Activated naive CD4-positive, alpha-beta T cell treated with anti-CD3 and anti-CD28 coated beads, Interleukin-2, amount 50 U/mL, for 24 hours (primary cell): ENCODE data around the gene ID1.

ENCODE experiments used
- H3K27ac Mint-ChIP-seq: one replicate; pipeline ENCODE4 v1.8.0; 2021; ENCODE audit warnings: mild to moderate bottlenecking, mixed read lengths
- H3K27me3 Mint-ChIP-seq: one replicate; pipeline ENCODE4 v1.8.0; 2021; ENCODE audit warnings: mixed read lengths
- H3K36me3 Mint-ChIP-seq: one replicate; pipeline ENCODE4 v1.8.0; 2021; ENCODE audit warnings: mixed read lengths
- H3K4me1 Mint-ChIP-seq: one replicate; pipeline ENCODE4 v1.8.0; 2021; ENCODE audit warnings: mixed read lengths
- H3K4me3 Mint-ChIP-seq: one replicate; pipeline ENCODE4 v1.8.0; 2021; ENCODE audit warnings: mild to moderate bottlenecking, mixed read lengths
- H3K9me3 Mint-ChIP-seq: one replicate; pipeline ENCODE4 v1.8.0; 2021; ENCODE audit warnings: mixed read lengths

ID1 gene, protein sequence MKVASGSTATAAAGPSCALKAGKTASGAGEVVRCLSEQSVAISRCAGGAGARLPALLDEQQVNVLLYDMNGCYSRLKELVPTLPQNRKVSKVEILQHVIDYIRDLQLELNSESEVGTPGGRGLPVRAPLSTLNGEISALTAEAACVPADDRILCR

DNA sequence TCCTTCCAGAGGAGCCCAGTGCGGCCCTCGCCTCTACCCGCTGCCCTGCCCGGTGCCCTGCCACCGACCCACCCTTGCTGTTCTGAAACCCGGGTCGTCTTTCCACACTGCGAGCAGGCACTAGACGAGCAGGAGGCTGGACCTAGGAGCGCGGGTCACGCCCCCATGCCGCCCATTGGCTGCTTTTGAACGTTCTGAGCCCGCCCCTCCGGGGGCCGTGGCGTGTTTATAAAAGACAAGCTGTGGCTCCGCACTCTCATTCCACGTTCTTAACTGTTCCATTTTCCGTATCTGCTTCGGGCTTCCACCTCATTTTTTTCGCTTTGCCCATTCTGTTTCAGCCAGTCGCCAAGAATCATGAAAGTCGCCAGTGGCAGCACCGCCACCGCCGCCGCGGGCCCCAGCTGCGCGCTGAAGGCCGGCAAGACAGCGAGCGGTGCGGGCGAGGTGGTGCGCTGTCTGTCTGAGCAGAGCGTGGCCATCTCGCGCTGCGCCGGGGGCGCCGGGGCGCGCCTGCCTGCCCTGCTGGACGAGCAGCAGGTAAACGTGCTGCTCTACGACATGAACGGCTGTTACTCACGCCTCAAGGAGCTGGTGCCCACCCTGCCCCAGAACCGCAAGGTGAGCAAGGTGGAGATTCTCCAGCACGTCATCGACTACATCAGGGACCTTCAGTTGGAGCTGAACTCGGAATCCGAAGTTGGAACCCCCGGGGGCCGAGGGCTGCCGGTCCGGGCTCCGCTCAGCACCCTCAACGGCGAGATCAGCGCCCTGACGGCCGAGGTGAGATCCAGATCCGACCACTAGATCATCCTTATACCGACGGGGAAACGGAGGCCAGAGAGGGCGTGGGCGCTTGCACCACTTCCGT is at the start of gene ID1:
TSS of gene ID1 (plus strand) at position 259 of the 871 bp plus-strand sequence. CDS start at position 358, 99 bp downstream.
- H3K36me3 Mint-ChIP-seq, result no peaks in the 10 kb centered on the region
- H3K4me3 Mint-ChIP-seq, result peak within 1 kb of the TSS; percentile 93
- H3K4me1 Mint-ChIP-seq, result peaks cover 24% of the 10 kb centered on the region
- H3K27ac Mint-ChIP-seq, result peak within 1 kb of the TSS; percentile 30
- H3K9me3 Mint-ChIP-seq, result no peaks in the 10 kb centered on the region
- peaks cover 20% of the 10 kb centered on the region for H3K27me3 Mint-ChIP-seq

DNA sequence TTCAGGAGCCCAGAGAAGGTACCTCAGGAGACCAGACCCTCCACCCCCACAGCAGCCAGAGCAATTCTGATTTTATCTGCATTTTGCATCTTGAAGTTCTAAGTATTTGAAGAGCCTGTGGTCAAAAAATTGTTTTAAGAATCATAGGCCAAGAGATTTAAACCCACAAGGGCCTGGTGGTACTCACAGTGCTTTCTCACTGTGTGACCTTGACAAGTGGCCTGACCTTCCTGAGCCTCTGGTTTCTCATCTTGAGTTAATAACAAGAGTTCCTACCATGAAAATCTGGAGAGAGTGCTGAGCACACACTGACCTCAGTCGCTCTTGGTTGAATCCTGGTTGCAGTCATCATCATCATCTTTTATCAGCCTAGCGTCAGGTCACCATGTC is 45.4 kb upstream of the ID1 start:
- Mint-ChIP-seq H3K4me3 (no peak overlapping the region), H3K27me3 (no peaks in the 10 kb centered on the region), H3K9me3 (no peaks in the 10 kb centered on the region), H3K4me1 (peaks cover 13% of the 10 kb centered on the region), H3K36me3 (peaks cover 11% of the 10 kb centered on the region), H3K27ac (peak overlapping the region; percentile 77)

DNA sequence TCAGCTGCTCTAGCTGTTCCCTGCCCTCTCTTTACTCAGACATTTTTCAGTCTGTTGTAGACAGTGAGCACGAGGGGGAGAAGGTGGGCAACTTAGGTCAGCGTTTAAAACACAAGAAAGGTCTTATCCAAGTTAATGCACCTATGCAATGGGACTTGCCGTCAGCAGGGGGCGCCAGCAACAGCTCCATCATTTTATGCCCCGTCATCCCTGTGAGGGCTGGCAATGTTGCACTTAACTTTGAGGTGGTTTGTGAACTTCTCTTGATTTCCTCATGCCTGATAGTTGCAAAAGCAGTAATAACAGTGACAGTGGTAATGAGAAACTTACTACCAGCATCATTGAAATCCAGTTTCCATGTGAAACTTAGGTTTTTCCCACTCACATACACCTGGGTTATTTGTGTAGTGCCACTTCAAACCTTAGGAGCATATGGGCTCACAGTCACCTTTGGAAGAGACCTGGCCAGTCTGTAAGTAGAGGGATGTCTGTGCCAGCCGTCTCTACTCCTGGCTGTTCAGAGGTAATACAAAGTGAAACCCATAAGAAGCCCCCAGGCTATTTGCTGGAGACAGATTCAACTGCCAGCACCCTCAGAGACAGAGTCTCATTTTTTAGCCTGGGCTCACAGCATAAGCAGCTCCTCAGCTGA is 44.9 kb upstream of the ID1 start:
- H3K4me1 Mint-ChIP-seq, result peaks cover 13% of the 10 kb centered on the region
- H3K4me3 Mint-ChIP-seq, result no peak overlapping the region

DNA sequence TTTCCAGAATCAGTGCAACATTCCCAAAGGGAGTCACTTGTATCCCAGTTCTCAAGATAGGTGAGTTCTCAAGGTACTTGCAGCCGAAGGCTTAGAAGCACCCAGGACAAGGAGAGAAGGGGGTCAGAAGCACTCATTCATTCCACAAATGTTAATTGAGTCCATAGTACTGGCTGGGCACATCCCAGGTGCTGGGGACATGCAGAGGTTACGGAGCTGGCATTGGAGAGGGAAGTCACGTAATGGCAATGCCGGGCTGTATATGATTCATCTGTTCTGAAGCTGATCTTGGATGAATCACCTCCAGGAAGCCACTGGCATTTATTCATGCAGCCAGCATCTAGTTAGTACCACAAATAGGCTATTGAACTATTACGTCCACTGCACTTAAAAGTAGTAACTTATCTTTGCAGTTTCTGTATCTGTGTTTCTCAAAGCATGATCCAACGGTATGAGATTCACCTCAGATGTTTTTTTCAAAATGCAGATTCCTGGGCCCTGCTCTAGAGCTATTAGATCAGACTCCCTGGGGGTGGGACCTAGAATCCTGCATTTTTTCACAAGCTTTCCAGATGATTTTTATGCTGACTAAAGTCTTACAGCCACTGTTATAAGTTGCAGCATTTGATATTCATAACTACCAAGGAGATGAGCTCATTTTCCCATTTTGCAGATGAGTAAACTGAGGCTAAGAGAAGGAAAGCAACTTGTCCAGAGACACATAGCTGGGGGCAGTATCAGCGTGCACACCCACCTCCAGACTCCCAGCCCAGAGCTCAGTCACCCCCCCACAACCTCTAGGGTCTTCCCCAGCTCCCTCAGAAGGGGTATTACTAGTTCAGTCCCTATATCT is 44.1 kb upstream of the ID1 start:
- Mint-ChIP-seq H3K9me3 (no peaks in the 10 kb centered on the region), H3K4me1 (peaks cover 13% of the 10 kb centered on the region), H3K27me3 (no peaks in the 10 kb centered on the region), H3K4me3 (no peak overlapping the region), H3K27ac (peak overlapping the region; percentile 76), H3K36me3 (peaks cover 11% of the 10 kb centered on the region)

More for the DNA sequence above, 44.9 kb upstream of the ID1 start:
- peaks cover 11% of the 10 kb centered on the region for H3K36me3 Mint-ChIP-seq
- H3K9me3 Mint-ChIP-seq, result no peaks in the 10 kb centered on the region
- H3K27ac Mint-ChIP-seq, result peak overlapping the region; percentile 77
- no peaks in the 10 kb centered on the region for H3K27me3 Mint-ChIP-seq

DNA sequence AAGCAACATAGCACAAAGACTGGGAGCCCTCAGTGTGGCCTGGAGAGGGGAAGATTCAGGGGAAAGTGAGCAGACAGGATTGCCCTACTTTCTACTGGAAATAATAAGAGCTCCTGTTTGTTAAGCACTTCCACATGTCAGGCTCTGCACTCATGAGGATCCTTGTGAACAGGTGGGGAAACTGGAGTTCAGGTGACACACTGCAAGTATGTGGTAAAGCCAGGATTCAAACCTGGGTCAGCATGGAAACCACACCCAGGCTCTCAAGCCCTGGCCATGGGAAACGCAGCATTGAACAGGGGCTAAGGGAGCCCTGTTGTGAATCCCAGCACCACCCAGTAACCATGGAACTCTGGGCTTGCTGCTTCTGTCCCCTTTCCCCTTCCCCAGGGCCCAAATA is 42.8 kb upstream of the ID1 start:
- no peaks in the 10 kb centered on the region for H3K27me3 Mint-ChIP-seq
- H3K36me3 Mint-ChIP-seq, result peaks cover 8% of the 10 kb centered on the region
- peaks cover 20% of the 10 kb centered on the region for H3K4me1 Mint-ChIP-seq
- H3K27ac Mint-ChIP-seq, result no peak overlapping the region
- no peaks in the 10 kb centered on the region for H3K9me3 Mint-ChIP-seq
- H3K4me3 Mint-ChIP-seq, result no peak overlapping the region

DNA sequence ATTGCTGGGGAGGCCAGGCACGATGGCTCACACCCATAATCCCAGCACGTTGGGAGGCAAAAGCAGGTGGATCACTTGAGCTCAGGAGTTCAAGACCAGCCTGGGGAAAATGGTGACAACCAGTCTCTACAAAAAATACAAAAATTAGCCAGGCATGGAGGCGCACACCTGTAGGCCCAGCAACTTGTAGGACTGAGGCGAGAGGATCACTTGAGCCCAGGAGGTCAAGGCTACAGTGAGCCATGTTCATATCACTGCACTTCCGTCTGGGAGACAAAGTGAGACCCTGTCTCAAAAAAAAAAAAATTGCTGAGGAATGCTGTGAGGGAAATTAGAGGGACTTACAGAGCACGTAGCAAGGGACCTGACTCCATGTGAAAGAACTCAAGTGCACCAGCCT is 40.8 kb upstream of the ID1 start:
- Mint-ChIP-seq H3K36me3 (peaks cover 8% of the 10 kb centered on the region), H3K27me3 (no peaks in the 10 kb centered on the region), H3K4me1 (peaks cover 20% of the 10 kb centered on the region), H3K9me3 (no peaks in the 10 kb centered on the region), H3K4me3 (no peak overlapping the region), H3K27ac (no peak overlapping the region)

DNA sequence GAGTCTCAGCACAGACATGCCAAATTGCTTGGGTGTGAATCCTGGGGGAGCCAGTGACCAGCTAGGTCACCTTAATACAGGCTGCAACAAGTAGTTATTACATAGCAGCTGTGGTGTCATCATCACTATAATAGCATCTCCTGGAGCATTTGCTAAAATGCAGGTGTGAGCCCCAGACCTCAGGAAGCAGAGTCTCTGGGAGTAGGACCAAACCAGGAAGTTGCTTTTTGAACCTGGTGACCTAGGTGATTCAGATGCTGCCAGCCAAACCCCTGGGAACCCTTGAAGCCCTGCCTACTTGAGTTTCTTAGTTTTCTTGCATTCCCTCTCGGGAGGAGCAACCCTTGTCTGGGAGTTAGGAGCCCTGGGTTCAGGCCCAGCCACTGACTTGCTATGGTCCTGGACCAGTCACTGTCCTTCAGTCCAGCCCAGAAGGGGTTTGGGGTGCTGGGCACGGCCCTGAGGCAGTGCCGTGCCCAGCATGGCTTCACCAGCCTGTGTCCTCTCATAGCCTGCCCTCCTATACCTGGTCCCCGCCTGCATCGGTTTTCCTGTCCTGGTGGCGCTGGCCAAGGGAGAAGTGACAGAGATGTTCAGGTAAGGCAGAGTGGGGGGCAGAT is 39.3 kb upstream of the ID1 start:
- H3K4me3 Mint-ChIP-seq, result no peak overlapping the region
- no peaks in the 10 kb centered on the region for H3K9me3 Mint-ChIP-seq
- H3K27me3 Mint-ChIP-seq, result no peaks in the 10 kb centered on the region
- H3K27ac Mint-ChIP-seq, result no peak overlapping the region
- peaks cover 8% of the 10 kb centered on the region for H3K36me3 Mint-ChIP-seq
- H3K4me1 Mint-ChIP-seq, result peaks cover 15% of the 10 kb centered on the region

DNA sequence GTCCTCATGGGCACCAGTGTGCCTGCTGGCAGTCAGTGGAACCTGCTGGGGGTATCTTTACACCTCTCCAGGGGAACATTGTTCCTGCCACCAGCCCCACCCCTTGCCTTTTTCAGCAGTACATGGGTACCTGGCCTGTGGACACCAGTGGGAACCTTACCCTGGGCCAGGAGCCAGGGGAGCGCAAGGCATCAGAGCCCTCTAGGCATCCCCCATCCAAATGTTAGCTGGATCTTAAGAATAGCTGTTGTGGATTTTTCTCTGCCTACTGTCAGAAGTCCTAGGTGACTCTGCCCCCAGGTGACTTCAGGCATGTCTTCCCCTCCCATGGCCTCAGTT is 38.8 kb upstream of the ID1 start:
- no peak overlapping the region for H3K4me3 Mint-ChIP-seq
- H3K36me3 Mint-ChIP-seq, result peaks cover 5% of the 10 kb centered on the region
- no peaks in the 10 kb centered on the region for H3K9me3 Mint-ChIP-seq
- no peaks in the 10 kb centered on the region for H3K27me3 Mint-ChIP-seq
- peak overlapping the region; percentile 83 for H3K27ac Mint-ChIP-seq
- peaks cover 14% of the 10 kb centered on the region for H3K4me1 Mint-ChIP-seq

DNA sequence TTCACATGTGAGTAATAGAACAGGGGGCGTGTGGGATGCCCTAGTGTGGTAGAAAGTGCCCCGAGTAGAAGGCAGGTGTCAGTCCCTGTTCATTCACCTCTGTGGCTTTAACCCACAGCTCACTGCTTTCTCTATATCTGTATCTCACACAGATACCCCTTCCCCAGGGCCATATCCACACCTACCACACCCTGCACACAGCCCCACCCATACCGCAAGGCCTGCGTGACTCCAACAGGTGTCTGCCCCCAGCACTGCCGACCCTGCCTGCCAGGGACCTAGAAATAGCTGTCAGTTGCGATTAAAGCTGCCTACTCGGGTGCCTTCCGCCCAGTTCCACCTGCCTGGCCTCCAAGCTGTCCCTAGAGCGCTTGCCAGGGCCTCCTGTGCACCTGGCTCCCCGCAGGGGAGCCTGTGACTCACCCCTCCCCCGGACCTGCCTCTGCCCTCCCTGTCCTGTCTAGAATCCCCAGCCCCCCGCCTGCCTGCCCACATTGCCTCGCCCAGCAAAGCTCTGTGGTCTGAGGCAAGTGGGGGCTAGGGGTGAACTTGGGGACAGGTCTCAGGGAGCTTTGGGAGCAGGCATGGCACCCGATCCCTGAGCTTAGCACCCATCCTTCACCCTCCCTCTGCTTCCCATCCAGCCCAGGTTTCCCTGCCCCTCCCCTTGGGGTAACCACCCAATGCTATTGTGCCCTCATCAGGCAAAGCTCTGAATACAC is 38.3 kb upstream of the ID1 start:
- peak overlapping the region; percentile 83 for H3K27ac Mint-ChIP-seq
- no peaks in the 10 kb centered on the region for H3K27me3 Mint-ChIP-seq
- H3K36me3 Mint-ChIP-seq, result peaks cover 5% of the 10 kb centered on the region
- no peak overlapping the region for H3K4me3 Mint-ChIP-seq
- peaks cover 14% of the 10 kb centered on the region for H3K4me1 Mint-ChIP-seq
- H3K9me3 Mint-ChIP-seq, result no peaks in the 10 kb centered on the region

DNA sequence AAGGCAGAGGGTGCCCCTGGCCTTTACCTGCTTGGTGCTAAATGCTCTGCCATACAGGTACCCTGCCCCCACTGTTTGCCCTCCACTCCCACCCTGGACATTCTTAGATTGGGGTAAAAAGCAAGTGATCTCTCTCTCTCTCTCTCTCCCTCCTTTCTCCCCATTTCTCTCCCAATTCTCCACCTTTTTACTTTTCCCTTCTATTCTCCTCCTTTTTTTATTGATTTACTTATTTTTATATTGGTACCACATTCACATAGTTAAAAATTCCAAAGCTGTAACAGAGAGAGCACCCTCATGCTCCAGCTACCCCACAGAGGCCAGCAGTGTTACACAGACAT is 37.7 kb upstream of the ID1 start:
- Mint-ChIP-seq H3K4me3 (no peak overlapping the region), H3K36me3 (peaks cover 5% of the 10 kb centered on the region), H3K9me3 (no peaks in the 10 kb centered on the region), H3K27me3 (no peaks in the 10 kb centered on the region), H3K27ac (peak overlapping the region; percentile 23), H3K4me1 (peaks cover 20% of the 10 kb centered on the region)

DNA sequence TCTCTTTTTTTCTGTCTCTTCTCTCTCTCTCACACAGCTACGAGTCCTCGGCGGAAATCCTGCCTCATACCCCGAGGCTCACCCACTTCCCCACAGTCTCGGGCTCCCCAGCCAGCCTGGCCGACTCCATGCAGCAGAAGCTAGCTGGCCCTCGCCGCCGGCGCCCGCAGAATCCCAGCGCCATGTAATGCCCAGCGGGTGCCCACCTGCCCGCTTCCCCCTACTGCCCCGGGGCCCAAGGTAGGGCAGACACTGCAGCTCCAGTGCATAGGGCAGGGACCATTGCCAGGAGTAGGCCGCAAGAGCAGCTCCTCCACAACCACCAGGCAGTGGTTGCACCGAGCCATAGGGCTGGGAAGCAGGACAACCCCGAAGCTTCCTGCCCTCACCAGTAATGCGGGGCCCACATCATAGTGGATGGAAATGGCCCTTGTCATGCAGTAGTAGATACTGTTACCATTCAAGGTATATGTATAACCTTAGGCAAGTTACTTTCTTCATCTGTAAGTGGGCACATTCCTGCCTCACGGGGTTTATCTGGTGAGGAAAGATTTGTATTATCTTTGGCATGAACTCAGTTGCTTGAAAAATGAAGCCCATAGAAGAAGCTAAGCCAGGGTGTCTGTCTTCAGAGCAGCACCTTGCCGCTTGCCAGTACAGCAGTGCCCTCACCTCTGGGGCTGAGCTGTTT is 36.9 kb upstream of the ID1 start:
- peak overlapping the region; percentile 15 for H3K27ac Mint-ChIP-seq
- H3K4me1 Mint-ChIP-seq, result peaks cover 24% of the 10 kb centered on the region
- no peak overlapping the region for H3K4me3 Mint-ChIP-seq
- peaks cover 3% of the 10 kb centered on the region for H3K36me3 Mint-ChIP-seq
- no peaks in the 10 kb centered on the region for H3K27me3 Mint-ChIP-seq
- no peaks in the 10 kb centered on the region for H3K9me3 Mint-ChIP-seq

DNA sequence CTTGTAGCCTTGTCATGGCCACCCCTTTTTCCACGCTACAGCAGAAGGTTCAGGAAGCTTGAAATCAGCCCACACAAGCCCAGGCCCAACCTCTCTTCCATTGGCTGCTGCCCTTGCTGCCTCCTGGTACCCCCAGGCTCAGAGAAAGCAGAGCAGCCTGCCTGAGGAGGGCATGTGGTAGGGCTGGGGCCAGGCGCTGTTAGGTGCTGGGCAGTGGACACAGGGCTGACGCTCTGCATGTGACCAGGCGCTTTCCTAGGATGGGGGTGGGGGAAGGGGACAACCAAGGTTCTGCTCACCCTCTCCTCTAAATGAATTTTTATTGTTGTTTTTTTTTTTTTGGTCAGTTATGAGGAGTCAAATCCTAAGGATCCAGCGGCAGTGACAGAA is 36.3 kb upstream of the ID1 start:
- H3K4me1 Mint-ChIP-seq, result peaks cover 29% of the 10 kb centered on the region
- H3K9me3 Mint-ChIP-seq, result no peaks in the 10 kb centered on the region
- H3K36me3 Mint-ChIP-seq, result peaks cover 3% of the 10 kb centered on the region
- H3K27me3 Mint-ChIP-seq, result no peaks in the 10 kb centered on the region
- H3K4me3 Mint-ChIP-seq, result no peak overlapping the region
- no peak overlapping the region for H3K27ac Mint-ChIP-seq

DNA sequence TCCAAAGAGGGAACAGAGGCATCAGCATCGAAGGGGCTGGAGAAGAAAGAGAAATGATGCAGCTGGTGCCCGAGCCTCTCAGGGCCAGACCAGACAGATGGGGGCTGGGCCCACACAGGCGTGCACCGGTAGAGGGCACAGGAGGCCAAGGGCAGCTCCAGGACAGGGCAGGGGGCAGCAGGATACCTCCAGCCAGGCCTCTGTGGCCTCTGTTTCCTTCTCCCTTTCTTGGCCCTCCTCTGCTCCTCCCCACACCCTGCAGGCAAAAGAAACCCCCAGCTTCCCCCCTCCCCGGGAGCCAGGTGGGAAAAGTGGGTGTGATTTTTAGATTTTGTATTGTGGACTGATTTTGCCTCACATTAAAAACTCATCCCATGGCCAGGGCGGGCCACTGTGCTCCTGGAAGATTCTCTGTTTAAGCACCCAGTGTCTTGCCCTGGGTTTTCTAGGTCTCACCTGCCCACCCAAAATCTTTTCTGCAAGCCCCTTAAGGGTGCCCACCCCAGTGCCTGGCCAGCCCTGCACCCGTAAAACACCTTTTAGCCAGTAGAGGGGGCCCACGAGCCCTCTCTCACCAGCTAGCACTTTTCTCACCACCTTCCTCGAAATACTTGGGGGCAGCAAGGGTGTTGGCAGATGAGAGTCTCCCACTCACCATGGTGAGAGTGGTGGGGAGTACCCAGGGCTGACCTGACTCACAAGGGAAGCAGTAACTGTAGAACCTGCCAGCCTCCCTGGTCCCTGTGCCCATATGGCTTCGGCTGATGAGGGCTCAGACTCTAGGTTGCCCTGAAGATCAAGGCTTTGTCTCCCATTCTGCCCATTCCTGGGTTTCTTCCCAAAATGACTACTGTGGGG is 35.7 kb upstream of the ID1 start:
- Mint-ChIP-seq H3K4me1 (peaks cover 32% of the 10 kb centered on the region), H3K36me3 (peaks cover under 1% of the 10 kb centered on the region), H3K4me3 (no peak overlapping the region)

More for the DNA sequence above, 35.7 kb upstream of the ID1 start:
- Mint-ChIP-seq H3K9me3 (no peaks in the 10 kb centered on the region), H3K27me3 (no peaks in the 10 kb centered on the region), H3K27ac (peak overlapping the region; percentile 17)
